ENCODE measurements around the gene CHST6.
"Not testable (repeated sequence)": the region's sequence is repeated elsewhere in the genome, so short reads cannot be mapped to it uniquely, and the experiment has no call there.

CHST6 gene

DNA sequence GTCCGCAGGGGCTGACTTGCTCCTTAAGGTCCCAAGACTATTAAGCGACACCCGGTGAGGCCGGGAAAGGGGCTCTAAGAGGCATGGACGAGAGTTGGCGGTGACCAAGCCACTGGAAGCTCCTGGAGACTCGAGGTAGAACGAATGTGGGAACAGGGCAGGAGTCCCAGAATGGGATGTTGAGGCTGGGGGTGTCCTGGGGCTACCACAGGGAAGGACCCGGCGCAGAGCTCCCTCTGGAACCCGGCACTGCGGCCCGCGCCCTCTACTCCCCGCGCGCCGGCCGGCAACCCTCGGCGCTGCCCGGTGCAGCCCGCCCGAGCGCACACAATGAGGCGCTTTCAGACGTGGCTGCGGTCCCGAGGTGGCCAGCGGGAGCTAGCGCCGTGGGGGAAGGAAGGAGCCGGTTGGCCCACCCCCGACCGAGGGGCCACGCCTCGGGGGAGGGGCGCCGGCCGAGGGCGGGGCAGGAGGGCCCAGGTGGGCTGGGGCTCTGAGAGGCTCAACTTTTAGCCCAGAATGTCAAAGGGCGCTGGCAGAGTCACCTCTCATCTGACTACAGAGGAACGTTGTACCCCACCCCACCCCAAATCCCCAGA, at the start of gene CHST6:
Gene CHST6, minus strand, starts transcription at position 366 of the 599 bp plus-strand sequence. CDS start 15,613 bp downstream, outside the sequence.
- no peaks in the 10 kb centered on the region for H3K9me3 ChIP-seq (ENCODE audit: control insufficient read depth, insufficient read depth, low read length)
- peaks cover 6% of the 10 kb centered on the region; the same call in 1 of the 2 replicates for H3K4me1 ChIP-seq (ENCODE audit: insufficient read depth, low read length)
- no peaks in the 10 kb centered on the region for H3K36me3 ChIP-seq (ENCODE audit: insufficient read depth, low read length)
- peak within 1 kb of the TSS; percentile 71 for H3K9ac ChIP-seq (ENCODE audit: low read depth, low read length)

DNA sequence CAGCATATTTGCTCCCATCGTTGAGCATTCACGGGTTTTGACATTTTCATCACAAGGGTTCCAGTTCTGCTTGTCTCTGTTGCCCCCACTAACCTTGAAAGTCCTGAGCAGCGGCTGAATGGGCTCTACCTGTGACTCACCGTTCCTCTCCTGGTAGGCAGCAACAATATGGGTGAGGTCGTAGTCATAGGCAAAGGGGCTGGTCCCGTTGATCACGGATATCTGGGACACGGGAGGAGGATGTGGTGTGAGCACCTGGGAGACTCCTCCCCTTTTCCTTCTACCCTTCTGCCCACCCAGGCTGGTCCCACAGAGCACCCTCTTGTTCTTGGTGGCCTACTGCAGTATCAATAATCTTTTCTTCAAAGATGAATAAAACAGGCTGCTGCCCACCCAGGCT, 47.2 kb upstream of the CHST6 start:
- not testable (repeated sequence) for H3K36me3 ChIP-seq (ENCODE audit: insufficient read depth, low read length); H3K9ac ChIP-seq (ENCODE audit: low read depth, low read length); H3K4me1 ChIP-seq (ENCODE audit: insufficient read depth, low read length); H3K9me3 ChIP-seq (ENCODE audit: control insufficient read depth, insufficient read depth, low read length)

DNA sequence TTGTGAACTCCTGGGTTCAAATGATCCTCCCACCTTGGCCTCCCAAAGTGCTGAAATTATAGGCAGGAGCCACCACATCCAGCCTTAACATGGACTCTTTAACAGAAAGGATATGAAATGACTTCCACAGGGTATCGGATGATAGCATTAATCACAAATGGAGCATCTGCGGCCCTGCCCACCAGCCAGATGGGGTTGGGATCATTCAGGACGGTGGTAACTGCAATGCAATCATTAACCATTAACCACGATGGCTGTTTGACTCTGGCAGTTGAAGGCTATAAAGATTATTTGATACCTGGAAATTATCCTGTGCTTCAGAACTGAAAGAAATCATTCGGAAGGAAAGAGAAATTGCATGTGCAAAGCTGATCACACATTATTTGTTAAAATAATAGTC, 46.0 kb upstream of the CHST6 start:
- no peak overlapping the region for H3K9ac ChIP-seq (ENCODE audit: low read depth, low read length)
- H3K4me1 ChIP-seq (ENCODE audit: insufficient read depth, low read length): no peaks in the 10 kb centered on the region
- no peaks in the 10 kb centered on the region for H3K9me3 ChIP-seq (ENCODE audit: control insufficient read depth, insufficient read depth, low read length)
- no peaks in the 10 kb centered on the region for H3K36me3 ChIP-seq (ENCODE audit: insufficient read depth, low read length)

DNA sequence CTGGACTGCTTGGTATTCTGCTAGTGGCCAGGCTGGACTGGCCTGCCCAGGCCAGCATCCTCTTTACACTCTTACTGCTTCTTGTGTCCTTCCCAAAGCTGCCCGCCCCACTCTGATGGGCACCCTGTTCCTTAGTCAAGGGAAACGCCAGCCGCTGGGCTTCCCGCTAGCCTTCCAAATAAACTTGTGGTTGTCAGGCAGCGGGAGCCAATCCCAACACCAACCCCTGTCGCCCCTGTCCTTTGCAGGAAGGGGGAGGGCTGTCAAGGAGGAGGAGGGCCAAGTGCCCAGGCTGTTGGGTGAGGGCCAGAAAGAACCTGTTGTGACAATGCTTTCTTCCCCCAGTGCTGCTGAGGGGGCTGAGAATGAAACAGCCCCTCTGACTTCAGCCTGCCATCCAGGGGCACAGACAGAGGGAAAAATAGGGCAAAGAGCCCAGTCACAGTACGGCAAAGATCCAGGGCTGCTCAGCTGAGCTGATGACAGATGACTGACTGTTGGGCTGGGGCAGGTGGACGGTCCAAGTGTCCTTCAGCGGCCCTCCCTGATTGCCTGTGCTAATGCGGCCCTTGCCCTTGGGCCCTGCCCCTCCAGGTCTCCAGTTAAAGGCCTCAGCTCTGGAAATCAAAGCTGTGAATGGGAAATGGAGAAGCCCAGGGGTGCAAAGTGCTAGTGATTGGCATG, 43.8 kb upstream of the CHST6 start:
- H3K4me1 ChIP-seq (ENCODE audit: insufficient read depth, low read length); H3K36me3 ChIP-seq (ENCODE audit: insufficient read depth, low read length); H3K9ac ChIP-seq (ENCODE audit: low read depth, low read length); H3K9me3 ChIP-seq (ENCODE audit: control insufficient read depth, insufficient read depth, low read length): not testable (repeated sequence)

DNA sequence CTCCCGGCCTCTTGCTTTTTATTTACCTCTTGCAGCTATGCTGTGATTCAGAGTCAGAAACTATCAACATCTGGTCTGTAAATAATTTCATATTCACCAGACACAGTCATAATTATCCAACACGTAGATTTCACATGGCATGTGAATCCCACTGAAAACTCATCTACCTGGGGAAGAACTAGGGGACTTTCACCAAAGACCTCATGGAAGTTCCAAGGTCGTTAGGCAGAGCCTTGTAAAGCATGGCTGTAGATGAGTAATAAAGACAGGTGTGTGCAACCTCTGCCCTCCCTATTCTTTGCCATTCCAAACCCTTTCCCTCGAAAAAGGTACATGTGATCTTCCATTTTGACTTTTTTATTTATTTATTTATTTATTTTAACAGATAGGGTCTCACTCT, 42.5 kb upstream of the CHST6 start:
- no peaks in the 10 kb centered on the region for H3K36me3 ChIP-seq (ENCODE audit: insufficient read depth, low read length)
- H3K9ac ChIP-seq (ENCODE audit: low read depth, low read length): no peak overlapping the region
- H3K4me1 ChIP-seq (ENCODE audit: insufficient read depth, low read length): no peaks in the 10 kb centered on the region; the same call in 1 of the 2 replicates
- H3K9me3 ChIP-seq (ENCODE audit: control insufficient read depth, insufficient read depth, low read length): no peaks in the 10 kb centered on the region

DNA sequence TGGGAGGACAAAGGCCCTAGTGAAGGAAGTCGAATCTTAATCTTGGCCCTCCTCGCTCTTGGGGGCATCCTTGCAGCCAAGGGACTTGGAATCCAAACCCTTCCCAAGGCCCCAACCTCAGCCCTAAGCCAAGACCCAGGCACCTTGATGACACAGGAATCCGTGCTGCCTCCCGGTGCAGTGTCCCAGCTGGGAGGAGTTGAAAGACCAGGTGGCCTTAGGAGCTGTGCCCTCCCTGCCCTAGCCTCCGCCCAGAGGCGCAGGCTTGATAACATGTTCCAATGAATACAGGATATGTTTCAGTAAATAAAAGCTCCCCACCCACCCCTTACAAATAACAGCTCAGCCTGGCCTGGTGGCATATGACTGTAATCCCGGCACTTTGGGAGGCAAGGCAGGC, 40.7 kb upstream of the CHST6 start, which contains the start of gene CHST5:
Gene CHST5, minus strand, starts transcription at position 208 of the 400 bp plus-strand sequence. CDS start 5,724 bp downstream, outside the sequence.
- H3K4me1 ChIP-seq (ENCODE audit: insufficient read depth, low read length): no peaks in the 10 kb centered on the region; the same call in 1 of the 2 replicates

DNA sequence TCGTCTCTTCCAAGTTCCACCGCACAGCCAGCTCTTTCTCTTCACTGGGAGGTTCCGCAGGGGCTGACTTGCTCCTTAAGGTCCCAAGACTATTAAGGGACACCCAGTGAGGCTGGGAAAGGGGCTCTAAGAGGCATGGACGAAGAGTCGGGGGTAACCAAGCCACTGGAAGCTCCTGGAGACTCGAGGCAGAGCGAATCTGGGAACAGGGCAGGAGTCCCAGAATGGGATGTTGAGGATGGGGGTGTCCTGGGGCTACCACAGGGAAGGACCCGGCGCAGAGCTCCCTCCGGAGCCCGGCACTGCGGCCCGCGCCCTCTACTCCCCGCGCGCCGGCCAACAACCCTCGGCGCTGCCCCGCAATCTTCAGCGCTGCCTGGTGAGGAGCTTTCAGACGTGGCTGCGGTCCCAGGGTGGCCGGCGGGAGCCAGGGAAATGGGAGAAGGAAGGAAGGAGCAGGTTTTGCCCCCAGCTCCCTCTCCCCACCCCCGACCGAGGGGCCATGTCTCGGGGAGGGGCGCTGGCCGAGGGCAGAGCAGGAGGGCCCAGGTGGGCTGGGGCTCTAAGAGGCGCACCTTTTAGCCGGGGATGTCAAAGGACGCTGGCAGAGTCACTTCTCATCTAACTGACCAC, 40.1 kb upstream of the CHST6 start:
- H3K4me1 ChIP-seq (ENCODE audit: insufficient read depth, low read length): no peaks in the 10 kb centered on the region; the same call in 1 of the 2 replicates
- H3K9me3 ChIP-seq (ENCODE audit: control insufficient read depth, insufficient read depth, low read length): no peaks in the 10 kb centered on the region
- no peaks in the 10 kb centered on the region for H3K36me3 ChIP-seq (ENCODE audit: insufficient read depth, low read length)
- H3K9ac ChIP-seq (ENCODE audit: low read depth, low read length): no peak overlapping the region

More for the DNA sequence above, 40.7 kb upstream of the CHST6 start, which contains the start of gene CHST5:
- Histone ChIP-seq H3K9me3 (ENCODE audit: control insufficient read depth, insufficient read depth, low read length) (no peaks in the 10 kb centered on the region), H3K36me3 (ENCODE audit: insufficient read depth, low read length) (no peaks in the 10 kb centered on the region), H3K9ac (ENCODE audit: low read depth, low read length) (no peak within 1 kb of the TSS)

DNA sequence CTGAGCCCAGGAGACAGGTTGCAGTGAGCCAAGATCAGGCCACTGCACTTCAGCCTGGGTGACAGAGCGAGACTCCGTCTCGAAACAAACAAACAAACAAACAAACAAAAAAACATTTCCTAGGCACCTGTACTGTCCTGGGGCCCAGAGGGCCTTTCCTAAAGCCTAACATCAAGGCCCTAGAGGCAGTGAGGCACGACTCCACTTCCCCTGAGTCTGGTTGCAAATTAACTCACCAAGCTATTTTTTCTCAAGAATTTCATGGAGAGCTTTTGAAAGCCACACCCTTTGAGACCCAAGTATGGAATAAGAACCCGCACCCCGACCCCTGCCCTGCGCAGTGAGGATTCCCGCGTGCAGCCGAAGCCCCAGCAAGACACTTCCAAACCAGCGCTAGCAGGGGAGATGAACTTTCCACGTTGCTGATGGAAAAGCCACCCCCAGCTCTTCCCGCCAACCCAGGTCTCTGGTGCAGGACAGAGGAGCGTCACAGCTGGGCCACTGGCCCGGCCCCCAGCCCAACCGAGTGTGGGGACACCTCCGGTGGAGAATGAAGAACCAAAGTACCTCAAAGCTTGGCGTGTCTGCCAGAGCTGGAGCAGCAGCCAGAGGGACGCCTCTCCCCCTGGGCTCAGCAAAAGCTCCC, 39.4 kb upstream of the CHST6 start:
- H3K4me1 ChIP-seq (ENCODE audit: insufficient read depth, low read length): no peaks in the 10 kb centered on the region; the same call in 1 of the 2 replicates
- H3K9ac ChIP-seq (ENCODE audit: low read depth, low read length): no peak overlapping the region
- no peaks in the 10 kb centered on the region for H3K9me3 ChIP-seq (ENCODE audit: control insufficient read depth, insufficient read depth, low read length)
- no peaks in the 10 kb centered on the region for H3K36me3 ChIP-seq (ENCODE audit: insufficient read depth, low read length)

DNA sequence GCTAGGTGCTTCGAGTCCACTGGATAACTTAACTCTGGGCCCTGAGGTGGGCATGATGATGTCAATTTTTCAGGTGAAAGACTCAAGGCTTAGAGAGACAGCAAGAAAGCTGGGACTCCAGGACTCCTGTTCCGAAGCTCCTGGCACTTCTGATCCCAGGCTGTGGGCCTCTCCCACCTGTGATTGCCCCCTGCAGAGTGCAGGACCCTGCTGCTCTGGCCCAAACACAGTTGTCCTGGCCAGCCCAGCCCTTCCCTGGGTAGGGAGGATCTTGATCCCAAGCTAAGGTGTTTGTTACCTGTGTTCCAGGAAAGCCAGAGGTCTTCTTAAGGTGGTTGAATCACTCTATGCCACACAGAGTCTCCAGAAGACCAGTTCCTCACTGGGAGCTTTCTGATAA, 37.5 kb upstream of the CHST6 start:
- Histone ChIP-seq H3K9ac (ENCODE audit: low read depth, low read length) (no peak overlapping the region), H3K36me3 (ENCODE audit: insufficient read depth, low read length) (no peaks in the 10 kb centered on the region), H3K4me1 (ENCODE audit: insufficient read depth, low read length) (no peaks in the 10 kb centered on the region; the same call in 1 of the 2 replicates), H3K9me3 (ENCODE audit: control insufficient read depth, insufficient read depth, low read length) (no peaks in the 10 kb centered on the region)

DNA sequence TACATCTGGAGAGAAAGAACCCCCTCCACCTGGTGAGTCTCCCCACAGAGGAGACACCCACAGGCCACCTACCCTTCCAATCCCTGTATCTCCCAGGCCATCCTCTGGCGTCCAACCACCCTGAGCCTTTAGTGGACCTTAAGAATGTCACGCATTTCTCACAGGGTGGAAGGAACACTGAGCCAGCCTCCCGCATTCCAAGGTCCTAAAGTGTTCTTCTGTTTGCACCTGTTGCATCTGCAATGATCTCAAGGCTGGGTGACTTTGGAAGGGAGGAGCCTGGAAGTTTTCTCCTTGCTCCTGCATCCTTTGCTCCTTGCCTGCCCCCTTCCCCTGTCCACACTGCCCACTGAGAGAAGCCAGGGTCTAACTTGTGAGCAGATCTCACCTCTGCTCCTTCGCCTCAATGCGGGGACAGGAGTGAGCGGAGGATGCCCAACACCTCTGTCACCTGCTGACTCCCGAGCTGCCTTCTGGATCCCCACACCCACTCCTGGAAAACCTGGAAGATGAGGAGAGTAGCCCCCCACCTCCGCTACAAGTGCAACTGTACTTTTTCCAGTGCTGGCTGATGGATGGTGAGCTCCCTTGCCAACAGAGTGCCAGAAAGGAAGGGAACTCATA, 37.0 kb upstream of the CHST6 start:
- no peaks in the 10 kb centered on the region for H3K36me3 ChIP-seq (ENCODE audit: insufficient read depth, low read length)
- H3K4me1 ChIP-seq (ENCODE audit: insufficient read depth, low read length): no peaks in the 10 kb centered on the region; the same call in 1 of the 2 replicates
- H3K9me3 ChIP-seq (ENCODE audit: control insufficient read depth, insufficient read depth, low read length): no peaks in the 10 kb centered on the region
- no peak overlapping the region for H3K9ac ChIP-seq (ENCODE audit: low read depth, low read length)

DNA sequence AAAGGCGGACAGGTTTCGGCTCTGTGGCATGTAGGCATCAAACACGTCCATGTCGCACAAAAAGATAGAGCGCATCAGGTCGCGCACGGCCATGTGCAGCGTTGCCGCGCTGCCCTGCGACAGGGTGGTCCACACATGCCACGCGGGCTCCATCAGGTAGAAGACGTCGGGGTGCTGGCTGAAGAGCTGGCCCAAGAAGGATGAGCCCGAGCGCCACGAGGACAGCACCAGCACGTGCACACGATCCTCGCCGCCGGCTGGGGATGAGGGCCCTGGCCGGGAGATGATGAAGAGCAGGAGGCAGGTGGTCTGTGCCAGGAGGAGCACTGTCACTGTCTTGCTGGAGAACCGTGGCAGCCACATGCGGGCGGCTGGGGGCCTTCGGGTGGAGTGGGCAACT, 34.7 kb upstream of the CHST6 start:
- Histone ChIP-seq H3K4me1 (ENCODE audit: insufficient read depth, low read length) (no peaks in the 10 kb centered on the region), H3K9me3 (ENCODE audit: control insufficient read depth, insufficient read depth, low read length) (no peaks in the 10 kb centered on the region), H3K9ac (ENCODE audit: low read depth, low read length) (no peak overlapping the region), H3K36me3 (ENCODE audit: insufficient read depth, low read length) (no peaks in the 10 kb centered on the region)

DNA sequence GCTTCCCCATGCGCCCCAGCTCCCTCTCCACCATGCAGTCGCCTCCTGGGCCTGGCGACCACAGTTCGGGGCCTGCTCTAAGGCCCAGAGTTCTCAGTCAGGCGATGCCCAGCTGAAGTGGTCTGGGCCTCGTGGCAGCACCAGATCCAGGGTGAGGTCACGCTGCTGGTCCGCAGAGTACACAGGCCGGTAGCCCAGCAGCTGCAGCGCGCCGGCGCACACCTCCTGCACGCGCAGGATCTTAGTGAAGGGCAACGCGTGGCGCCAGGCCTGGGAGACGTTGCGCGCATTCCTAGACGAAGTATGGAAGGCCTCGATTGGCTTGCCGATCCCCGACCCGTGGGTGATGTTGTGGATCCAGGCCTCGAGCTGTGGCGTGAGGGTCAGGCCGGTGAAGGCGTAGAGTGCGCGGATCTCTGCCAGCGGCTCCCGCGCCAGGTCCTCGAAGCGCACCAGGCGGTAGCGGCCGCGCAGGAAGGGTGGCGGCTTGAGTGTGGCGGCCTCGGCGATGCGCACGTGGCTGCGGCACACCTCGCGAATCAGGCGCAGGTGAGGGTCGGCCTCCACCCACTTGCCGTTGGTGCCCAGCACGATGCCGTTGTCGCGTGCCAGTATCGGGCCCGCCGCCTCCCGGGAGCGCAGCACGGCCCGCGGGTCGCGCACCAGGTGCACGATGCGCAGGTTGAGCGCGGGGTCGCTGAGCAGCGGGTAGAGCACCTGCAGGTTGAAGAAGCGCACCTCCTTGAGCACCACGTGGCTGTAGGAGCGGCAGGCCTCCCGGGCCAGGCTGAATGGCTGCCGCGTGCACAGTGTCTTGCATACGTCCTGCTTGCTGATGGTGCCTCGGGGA, 34.0 kb upstream of the CHST6 start:
- H3K36me3 ChIP-seq (ENCODE audit: insufficient read depth, low read length): no peaks in the 10 kb centered on the region
- no peaks in the 10 kb centered on the region for H3K4me1 ChIP-seq (ENCODE audit: insufficient read depth, low read length)
- no peak overlapping the region for H3K9ac ChIP-seq (ENCODE audit: low read depth, low read length)
- no peaks in the 10 kb centered on the region for H3K9me3 ChIP-seq (ENCODE audit: control insufficient read depth, insufficient read depth, low read length)

DNA sequence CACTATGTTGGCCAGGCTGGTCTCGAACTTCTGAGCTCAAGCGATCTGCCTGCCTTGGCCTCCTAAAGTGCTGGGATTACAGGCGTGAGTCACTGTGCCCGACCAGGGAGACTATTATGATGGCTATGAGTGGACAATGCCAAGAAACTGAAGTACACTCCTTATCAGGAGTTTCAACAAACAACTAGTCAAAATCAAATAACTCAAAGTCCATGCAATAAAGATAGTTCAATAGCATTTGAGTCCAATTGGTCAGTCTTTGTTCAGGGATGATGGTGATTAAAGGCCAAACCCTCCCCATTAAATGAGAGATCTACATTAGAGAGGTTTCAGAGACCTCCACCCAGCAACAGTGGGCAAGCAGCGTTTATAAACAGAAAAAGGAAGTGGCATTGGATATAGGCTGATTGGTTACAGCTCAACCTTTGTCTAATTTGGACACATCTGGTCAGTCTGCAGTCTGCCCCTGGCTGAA, 32.6 kb upstream of the CHST6 start:
- no peaks in the 10 kb centered on the region for H3K4me1 ChIP-seq (ENCODE audit: insufficient read depth, low read length)
- no peak overlapping the region for H3K9ac ChIP-seq (ENCODE audit: low read depth, low read length)
- H3K9me3 ChIP-seq (ENCODE audit: control insufficient read depth, insufficient read depth, low read length): no peaks in the 10 kb centered on the region
- no peaks in the 10 kb centered on the region for H3K36me3 ChIP-seq (ENCODE audit: insufficient read depth, low read length)

Data from ES-I3 (cell line).